AG04449 (cell line): ENCODE measurements around the gene SLC22A2.

Source experiments
- CTCF ChIA-PET: fragments of 350-600 bp; formaldehyde crosslinking; extraction: SDS; loops from one replicate; lab custom pipeline; 2021; ENCODE audit warnings: antibody characterized with exemption; lab: Yijun Ruan, JAX
- POLR2A ChIA-PET: fragments of 400-600, 350-600 bp; formaldehyde crosslinking; extraction: SDS; loops from one replicate; lab custom pipeline; 2020; ENCODE audit warnings: antibody characterized with exemption, inconsistent platforms; lab: Yijun Ruan, JAX
- DNase-seq: peaks from one replicate; pipeline ENCODE4 v3.0.0-alpha.2; 2010; ENCODE audit warnings: low read depth, low spot score
- H3K4me3 ChIP-seq: 2 replicates; pipeline ENCODE4 v1.5.1; 2011; ENCODE audit warnings: low read depth, mild to moderate bottlenecking, control low read depth, low read length
- CTCF ChIP-seq: IDR thresholded peaks from one replicate; pipeline ENCODE4 v1.5.1; 2011; ENCODE audit warnings: mild to moderate bottlenecking, moderate library complexity, low read length, control low read depth, inconsistent platforms; ENCODE audit not compliant: insufficient read depth; ENCODE audit errors: missing control alignments

Gene SLC22A2

GRCh38 chr6:160190081-160190480, 68.5 kb downstream of the SLC22A2 start:
- POLR2A ChIA-PET = no interaction called here
- CTCF ChIA-PET = no interaction called here
- DNase-seq = no peak
- no peak for TF ChIP-seq CTCF
- no peak overlapping the region for H3K4me3 ChIP-seq

- ChIA-PET CTCF (no interaction called here), POLR2A (no interaction called here)
- DNase-seq = no peak
- no peak for TF ChIP-seq CTCF
- no peak overlapping the region for H3K4me3 ChIP-seq
These were observed 69.8 kb downstream of the SLC22A2 start for GRCh38 chr6:160188773-160189172.

- no peak for DNase-seq
- POLR2A ChIA-PET = no interaction called here
- CTCF ChIA-PET = no interaction called here
These were observed 77.9 kb downstream of the SLC22A2 start for GRCh38 chr6:160180706-160181105.

GRCh38 chr6:160178271-160178670, 80.3 kb downstream of the SLC22A2 start:
- no peak overlapping the region for H3K4me3 ChIP-seq
- TF ChIP-seq CTCF = no peak
- POLR2A ChIA-PET = no interaction called here
- no peak for DNase-seq
- CTCF ChIA-PET = no interaction called here

More at GRCh38 chr6:160180706-160181105, 77.9 kb downstream of the SLC22A2 start:
- TF ChIP-seq CTCF = no peak
- H3K4me3 ChIP-seq = no peak overlapping the region

- ChIA-PET POLR2A (no interaction called here), CTCF (no interaction called here)
- no peak for TF ChIP-seq CTCF
- DNase-seq = no peak
- H3K4me3 ChIP-seq = no peak overlapping the region
These were observed 81.4 kb downstream of the SLC22A2 start for GRCh38 chr6:160177220-160177619.

- no peak for DNase-seq
- TF ChIP-seq CTCF = no peak
- no peak overlapping the region for H3K4me3 ChIP-seq
- POLR2A ChIA-PET = no interaction called here
- CTCF ChIA-PET = no interaction called here
These were observed 83.9 kb downstream of the SLC22A2 start for GRCh38 chr6:160174681-160175080.
